Measurements from ENCODE around the gene MITD1. TPM values are rescaled to one million over a fixed set of nuclear protein-coding genes. Genes with fewer than 3 reads are reported as not detected.
A peak's percentile ranks its signal among the peaks of the same experiment; 100 is the strongest.

The MITD1 gene
- total RNA-seq: 18.3 and 19.5 TPM in 2 replicates

- Histone ChIP-seq H3K27me3 (ENCODE audit: insufficient read depth, low read length) (no peaks in the 10 kb centered on the region), H3K4me1 (ENCODE audit: insufficient read depth, low read length) (peaks cover 11% of the 10 kb centered on the region), H4K20me1 (ENCODE audit: insufficient read depth, low read length) (peaks cover 4% of the 10 kb centered on the region), H3K4me2 (ENCODE audit: insufficient read depth, low read length) (peak within 1 kb of the TSS; percentile 81), H3K9me3 (ENCODE audit: low read depth, low read length) (no peaks in the 10 kb centered on the region), H3K79me2 (ENCODE audit: insufficient read depth, low read length) (peaks cover 88% of the 10 kb centered on the region), H3K4me3 (ENCODE audit: insufficient read depth, low read length) (peak within 1 kb of the TSS; percentile 85), H3K27ac (ENCODE audit: low read depth, low read length) (peak within 1 kb of the TSS; percentile 84), H2AFZ (ENCODE audit: low read length) (peak within 1 kb of the TSS; percentile 89), H3K36me3 (ENCODE audit: insufficient read depth, low read length) (no peaks in the 10 kb centered on the region)
- no peak for TF ChIP-seq CTCF (IDR thresholded peaks at IDR 0.05; ENCODE audit: extremely low read depth, low read depth, low read length)
- peak; percentile 92 for DNase-seq (ENCODE audit: insufficient read length, low spot score, missing footprints)
Observed at GRCh38 chr2:99180755-99181623, at the start of gene MITD1, which contains the start of gene MRPL30. Gene MITD1, minus strand, starts transcription at chr2:99181058. Its CDS starts 77 bp downstream, at chr2:99180981. Gene MRPL30, plus strand, starts transcription at chr2:99181184. Its CDS starts 5,020 bp downstream, at chr2:99186204.

GRCh38 chr2:99217929-99218501 is 37.2 kb upstream of the MITD1 start:
- Histone ChIP-seq H3K4me3 (ENCODE audit: insufficient read depth, low read length) (no peak overlapping the region), H3K27ac (ENCODE audit: low read depth, low read length) (no peak overlapping the region), H3K4me1 (ENCODE audit: insufficient read depth, low read length) (no peaks in the 10 kb centered on the region), H3K79me2 (ENCODE audit: insufficient read depth, low read length) (no peaks in the 10 kb centered on the region), H2AFZ (ENCODE audit: low read length) (no peak overlapping the region), H4K20me1 (ENCODE audit: insufficient read depth, low read length) (no peaks in the 10 kb centered on the region), H3K9me3 (ENCODE audit: low read depth, low read length) (no peaks in the 10 kb centered on the region), H3K36me3 (ENCODE audit: insufficient read depth, low read length) (no peaks in the 10 kb centered on the region), H3K27me3 (ENCODE audit: insufficient read depth, low read length) (no peaks in the 10 kb centered on the region), H3K4me2 (ENCODE audit: insufficient read depth, low read length) (no peak overlapping the region)
- TF ChIP-seq CTCF (IDR thresholded peaks at IDR 0.05; ENCODE audit: extremely low read depth, low read depth, low read length): no peak
- DNase-seq (ENCODE audit: insufficient read length, low spot score, missing footprints): no peak

GRCh38 chr2:99216096-99216495 is 35.2 kb upstream of the MITD1 start:
- H3K4me2 ChIP-seq (ENCODE audit: insufficient read depth, low read length): no peak overlapping the region
- H3K27ac ChIP-seq (ENCODE audit: low read depth, low read length): no peak overlapping the region
- no peaks in the 10 kb centered on the region for H4K20me1 ChIP-seq (ENCODE audit: insufficient read depth, low read length)
- TF ChIP-seq CTCF (IDR thresholded peaks at IDR 0.05; ENCODE audit: extremely low read depth, low read depth, low read length): no peak
- no peak overlapping the region for H2AFZ ChIP-seq (ENCODE audit: low read length)
- H3K9me3 ChIP-seq (ENCODE audit: low read depth, low read length): no peaks in the 10 kb centered on the region
- H3K27me3 ChIP-seq (ENCODE audit: insufficient read depth, low read length): no peaks in the 10 kb centered on the region
- H3K79me2 ChIP-seq (ENCODE audit: insufficient read depth, low read length): no peaks in the 10 kb centered on the region
- no peaks in the 10 kb centered on the region for H3K36me3 ChIP-seq (ENCODE audit: insufficient read depth, low read length)
- no peaks in the 10 kb centered on the region for H3K4me1 ChIP-seq (ENCODE audit: insufficient read depth, low read length)
- H3K4me3 ChIP-seq (ENCODE audit: insufficient read depth, low read length): no peak overlapping the region
- DNase-seq (ENCODE audit: insufficient read length, low spot score, missing footprints): no peak

- H2AFZ ChIP-seq (ENCODE audit: low read length): no peak overlapping the region
- no peaks in the 10 kb centered on the region for H3K27me3 ChIP-seq (ENCODE audit: insufficient read depth, low read length)
- no peak for DNase-seq (ENCODE audit: insufficient read length, low spot score, missing footprints)
- H3K27ac ChIP-seq (ENCODE audit: low read depth, low read length): no peak overlapping the region
- H3K36me3 ChIP-seq (ENCODE audit: insufficient read depth, low read length): no peaks in the 10 kb centered on the region
- no peaks in the 10 kb centered on the region for H3K4me1 ChIP-seq (ENCODE audit: insufficient read depth, low read length)
- no peak for TF ChIP-seq CTCF (IDR thresholded peaks at IDR 0.05; ENCODE audit: extremely low read depth, low read depth, low read length)
- no peaks in the 10 kb centered on the region for H3K79me2 ChIP-seq (ENCODE audit: insufficient read depth, low read length)
- no peak overlapping the region for H3K4me3 ChIP-seq (ENCODE audit: insufficient read depth, low read length)
- no peaks in the 10 kb centered on the region for H3K9me3 ChIP-seq (ENCODE audit: low read depth, low read length)
- H3K4me2 ChIP-seq (ENCODE audit: insufficient read depth, low read length): no peak overlapping the region
- no peaks in the 10 kb centered on the region for H4K20me1 ChIP-seq (ENCODE audit: insufficient read depth, low read length)
Observed at GRCh38 chr2:99205491-99205890, 24.6 kb upstream of the MITD1 start.

All from osteoblast (primary cell).